Neuronal stem cell (in vitro differentiated cells): ENCODE data around the gene FAM156B.
"Not testable (repeated sequence)": the region's sequence is repeated elsewhere in the genome, so short reads cannot be mapped to it uniquely, and the experiment has no call there.

Experiments
- DNase-seq: peaks from one replicate; pipeline ENCODE4 v3.0.0-alpha.2; 2013; ENCODE audit warnings: low spot score
- H2AFZ ChIP-seq: one replicate; pipeline ENCODE4 v1.6.1; 2013; ENCODE audit warnings: mild to moderate bottlenecking, low read length, inconsistent platforms
- H2AK5ac ChIP-seq: 2 replicates; pipeline ENCODE4 v1.6.1; 2013; ENCODE audit warnings: low read depth, mild to moderate bottlenecking, inconsistent platforms, low read length, moderate library complexity, mixed read lengths
- H2BK120ac ChIP-seq: 2 replicates; pipeline ENCODE4 v1.6.1; 2013; ENCODE audit warnings: low read depth, mild to moderate bottlenecking, inconsistent platforms, low read length, moderate library complexity, mixed read lengths
- H2BK12ac ChIP-seq: one replicate; pipeline ENCODE4 v1.6.1; 2013; ENCODE audit warnings: low read length, inconsistent platforms
- H2BK15ac ChIP-seq: 2 replicates; pipeline ENCODE4 v1.6.1; 2013; ENCODE audit warnings: mild to moderate bottlenecking, low read length, inconsistent platforms, mixed read lengths
- H2BK5ac ChIP-seq: one replicate; pipeline ENCODE4 v1.6.1; 2013; ENCODE audit warnings: inconsistent platforms, mild to moderate bottlenecking, low read length, moderate library complexity
- H3K14ac ChIP-seq: one replicate; pipeline ENCODE4 v1.6.1; 2013; ENCODE audit warnings: low read length, inconsistent platforms
- H3K18ac ChIP-seq: 2 replicates; pipeline ENCODE4 v1.6.1; 2013; ENCODE audit warnings: low read length, inconsistent platforms
- H3K23ac ChIP-seq: 2 replicates; pipeline ENCODE4 v1.6.1; 2013; ENCODE audit warnings: low read depth, mild to moderate bottlenecking, mixed read lengths, low read length, inconsistent platforms; ENCODE audit not compliant: poor library complexity
- H3K27ac ChIP-seq: replicated peaks from 3 replicates; pipeline ENCODE4 v1.5.1; 2013; ENCODE audit warnings: low read length, inconsistent platforms
- H3K27me3 ChIP-seq, 3 experiments: 2 replicates each; pipeline ENCODE4 v1.6.1; 2013; ENCODE audit warnings: low read length in 3 of 3, mild to moderate bottlenecking in 2 of 3, inconsistent platforms in 1 of 3, low read depth in 1 of 3, mixed read lengths in 1 of 3, moderate library complexity in 1 of 3; ENCODE audit not compliant: control insufficient read depth in 3 of 3, insufficient read depth in 3 of 3
- H3K36me3 ChIP-seq, 2 donors: replicated peaks in 1 of 2; 2 replicates each; pipeline ENCODE4 v1.6.1; 2013; ENCODE audit warnings: low read length in 2 of 2; ENCODE audit not compliant: control insufficient read depth in 2 of 2, insufficient read depth in 2 of 2
- H3K4ac ChIP-seq: 2 replicates; pipeline ENCODE4 v1.6.1; 2013; ENCODE audit warnings: inconsistent platforms, mild to moderate bottlenecking, low read length, moderate library complexity
- H3K4me1 ChIP-seq, 2 donors: 1 replicate in 1 of 2; 2 replicates in 1 of 2; pipeline ENCODE4 v1.6.1; 2013; ENCODE audit warnings: low read length in 2 of 2, low read depth in 1 of 2; ENCODE audit not compliant: control insufficient read depth in 2 of 2, insufficient read depth in 1 of 2
- H3K4me2 ChIP-seq: one replicate; pipeline ENCODE4 v1.6.1; 2013; ENCODE audit warnings: mild to moderate bottlenecking, low read length, inconsistent platforms; ENCODE audit not compliant: insufficient read depth, poor library complexity, severe bottlenecking
- H3K4me3 ChIP-seq, 2 donors: 2 replicates each; pipeline ENCODE4 v1.5.1; 2013; ENCODE audit warnings: low read length in 2 of 2, mild to moderate bottlenecking in 2 of 2, inconsistent platforms in 1 of 2, moderate library complexity in 1 of 2
- H3K79me1 ChIP-seq: one replicate; pipeline ENCODE4 v1.6.1; 2013; ENCODE audit warnings: low read depth, mild to moderate bottlenecking, inconsistent platforms, low read length, moderate library complexity
- H3K9ac ChIP-seq: one replicate; pipeline ENCODE4 v1.6.1; 2013; ENCODE audit warnings: mild to moderate bottlenecking, low read depth, low read length, inconsistent platforms; ENCODE audit not compliant: poor library complexity
- H3K9me3 ChIP-seq, 2 donors: replicated peaks in 1 of 2; 2 replicates each; pipeline versions ENCODE3 to v1.6.1; 2013; ENCODE audit warnings: low read length in 2 of 2, mild to moderate bottlenecking in 2 of 2, inconsistent platforms in 1 of 2, low read depth in 1 of 2, mixed read lengths in 1 of 2, moderate library complexity in 1 of 2; ENCODE audit not compliant: control insufficient read depth in 2 of 2, insufficient read depth in 1 of 2
- H4K8ac ChIP-seq: one replicate; pipeline ENCODE4 v1.6.1; 2013; ENCODE audit warnings: low read depth, mild to moderate bottlenecking, inconsistent platforms, low read length, moderate library complexity
- H4K91ac ChIP-seq: one replicate; pipeline ENCODE4 v1.6.1; 2013; ENCODE audit warnings: low read length, low read depth, mild to moderate bottlenecking, inconsistent platforms; ENCODE audit not compliant: poor library complexity
- WGBS, 2 donors: extraction: QIAGEN DNeasy Blood & Tissue Kit; methylation state at CpG; one replicate each; pipeline ENCODE4 v1.1.7; 2013; ENCODE audit warnings: missing lambda C conversion rate in 2 of 2, mixed read lengths in 1 of 2; ENCODE audit not compliant: insufficient read length in 2 of 2, insufficient replicate concordance in 1 of 2; ENCODE audit errors: extremely low coverage in 2 of 2; 5-methylcytosine and 5-hydroxymethylcytosine counted together

Gene FAM156B

DNA sequence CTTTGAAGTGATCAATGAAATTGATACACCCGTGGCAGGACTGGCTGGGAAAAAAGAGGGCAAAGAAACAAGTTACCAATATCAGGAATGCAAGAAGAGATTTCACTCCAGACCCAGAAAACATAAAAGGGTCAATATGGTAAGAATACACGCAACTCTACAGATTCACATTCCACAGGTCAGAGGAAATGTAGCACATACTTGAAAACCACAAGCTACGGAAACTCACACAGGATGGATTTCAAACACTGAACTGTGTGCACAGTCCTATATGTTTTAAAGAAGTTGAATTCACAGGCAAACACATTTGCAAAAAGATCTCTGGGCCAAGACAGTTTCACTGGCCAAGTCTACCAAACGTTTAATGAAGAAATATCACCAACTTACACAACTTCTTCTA lies 52.2 kb downstream of the FAM156B start:
- no CpG with 5 or more reads among the region's 4 CpGs for WGBS, 2 donors
- not testable (repeated sequence) for H3K18ac ChIP-seq, H3K9me3 ChIP-seq, H4K91ac ChIP-seq, H3K4ac ChIP-seq, H4K8ac ChIP-seq, H3K27ac ChIP-seq, H2BK12ac ChIP-seq, H3K23ac ChIP-seq, H3K4me2 ChIP-seq, H3K27me3 ChIP-seq, H3K9ac ChIP-seq, H3K4me1 ChIP-seq, H3K14ac ChIP-seq, H2BK120ac ChIP-seq, DNase-seq, H2BK5ac ChIP-seq, H3K4me3 ChIP-seq, H3K36me3 ChIP-seq, H2AFZ ChIP-seq, H2AK5ac ChIP-seq, H2BK15ac ChIP-seq, H3K79me1 ChIP-seq

DNA sequence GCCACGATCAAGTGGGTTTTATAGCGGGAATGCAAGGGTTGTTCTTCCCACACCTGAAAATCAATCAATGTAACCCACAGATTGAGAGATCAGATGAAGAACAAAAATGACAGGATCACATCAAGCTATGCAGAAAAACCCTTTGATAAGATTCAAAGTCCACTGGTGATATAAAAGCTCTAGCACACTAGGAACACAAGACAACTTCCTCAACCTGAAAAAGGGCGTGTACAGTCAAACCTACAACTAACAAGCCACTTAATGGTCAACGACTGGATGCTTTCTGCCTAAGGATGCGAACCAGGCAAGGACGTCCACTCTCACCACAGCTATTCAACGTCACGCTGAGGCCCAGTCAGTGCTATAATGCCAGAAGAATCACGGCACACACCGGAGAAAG lies 52.8 kb downstream of the FAM156B start:
- H2AFZ ChIP-seq, H2AK5ac ChIP-seq, H4K91ac ChIP-seq, H3K4me2 ChIP-seq, H2BK120ac ChIP-seq, H4K8ac ChIP-seq, H3K4me1 ChIP-seq, H3K18ac ChIP-seq, H3K27ac ChIP-seq, H3K4me3 ChIP-seq, H3K9ac ChIP-seq, H3K36me3 ChIP-seq, H3K4ac ChIP-seq, H2BK5ac ChIP-seq, H3K14ac ChIP-seq, H3K23ac ChIP-seq, H3K27me3 ChIP-seq, H3K79me1 ChIP-seq, H2BK12ac ChIP-seq, H3K9me3 ChIP-seq, H2BK15ac ChIP-seq, DNase-seq: not testable (repeated sequence)
- WGBS, 2 donors = no CpG with 5 or more reads among the region's 10 CpGs
